Stimulated activated CD8-positive, alpha-beta memory T cell treated with anti-CD3 and anti-CD28 coated beads, Interleukin-4, amount 100 ng/mL, for 1 hour (primary cell): ENCODE data around the gene PAIP1.
"Not testable (repeated sequence)": the region's sequence is repeated elsewhere in the genome, so short reads cannot be mapped to it uniquely, and the experiment has no call there.

ENCODE experiments used
- DNase-seq, 2 donors: peaks; one replicate each; pipeline ENCODE4 v3.0.0-alpha.2; 2020; ENCODE audit warnings: low read depth in 2 of 2, low spot score in 1 of 2

The PAIP1 gene

DNA sequence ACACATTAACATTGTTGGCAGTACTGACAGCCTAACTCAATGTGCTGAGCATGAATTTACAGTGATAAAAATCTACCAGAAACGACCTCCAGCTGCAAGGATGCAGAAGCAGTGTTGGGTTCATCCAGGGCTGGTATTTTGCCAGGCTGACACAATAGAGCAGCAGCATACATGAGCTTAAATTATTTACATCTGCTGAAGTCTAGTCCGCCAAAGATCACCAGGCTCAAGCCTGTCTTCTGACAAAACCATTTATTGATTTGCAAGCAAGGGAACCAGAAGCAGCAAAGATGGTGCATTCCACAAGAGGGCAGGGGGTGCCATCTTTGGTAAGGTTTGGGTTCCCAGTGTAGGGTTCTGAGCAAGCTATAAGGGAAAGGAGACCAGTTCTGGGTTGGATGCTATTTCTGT, 33.2 kb downstream of the PAIP1 start:
- DNase-seq, result no peak

GRCh38 chr5:43520615-43521014, 36.3 kb downstream of the PAIP1 start:
- DNase-seq, result no peak

DNA sequence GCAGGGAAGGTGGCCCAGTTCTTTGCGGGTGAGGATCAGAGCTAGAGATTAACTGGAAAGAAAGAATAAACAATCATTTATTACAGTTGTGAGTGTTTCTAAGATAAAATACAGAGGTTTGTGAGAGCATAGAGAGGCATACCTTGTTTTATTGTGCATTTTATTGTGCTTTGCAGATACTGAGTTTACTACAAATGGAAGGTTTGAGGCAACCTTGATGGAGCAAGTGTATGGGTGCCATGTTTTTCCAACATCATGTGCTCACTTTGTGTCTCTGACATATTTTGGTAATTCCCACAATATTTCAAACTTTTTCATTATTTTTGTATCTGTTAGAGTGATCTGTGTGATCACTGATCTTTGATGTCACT, 41.2 kb downstream of the PAIP1 start:
- DNase-seq, result no peak

GRCh38 chr5:43514816-43515677, 41.8 kb downstream of the PAIP1 start, which contains the start of gene C5orf34:
Gene C5orf34, minus strand, starts transcription at chr5:43515148. Its CDS starts 5,809 bp downstream, at chr5:43509339.
- DNase-seq, result peak; percentile 90 to 91

DNA sequence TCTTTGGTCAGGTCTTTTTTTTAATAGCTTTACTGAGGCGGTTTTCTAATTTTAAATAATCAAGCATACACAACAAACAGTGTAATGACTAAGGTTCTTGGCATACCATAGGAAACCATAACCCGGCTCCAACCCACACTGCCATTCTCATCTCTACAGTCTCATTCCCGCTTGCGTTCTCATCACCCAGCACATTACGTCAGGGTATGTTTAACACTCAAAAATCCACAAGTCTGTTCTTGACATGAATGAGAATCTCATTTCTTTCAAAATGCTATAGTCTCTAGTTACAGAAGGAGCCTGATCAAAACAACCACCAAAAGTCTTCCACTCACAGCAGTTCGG, 42.4 kb downstream of the PAIP1 start:
- no peak for DNase-seq

DNA sequence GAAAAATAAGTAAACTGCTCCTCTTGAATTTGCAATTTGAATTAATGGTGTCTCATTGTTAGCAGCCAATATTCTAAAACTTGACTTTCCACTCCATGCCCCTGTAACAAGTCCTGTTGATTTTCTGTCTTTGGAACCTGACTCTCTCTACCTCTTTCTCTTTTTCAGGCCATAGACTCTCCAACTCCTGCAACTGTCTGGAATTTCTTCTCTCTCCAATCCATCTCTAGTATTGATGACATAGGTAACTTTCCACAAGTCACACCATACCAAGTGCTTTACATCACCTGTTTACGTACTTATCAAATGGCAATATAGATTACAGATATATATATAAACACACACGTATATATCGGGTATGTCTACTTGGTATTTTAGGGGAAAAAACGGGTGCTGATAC, 42.9 kb downstream of the PAIP1 start:
- DNase-seq, result no peak

DNA sequence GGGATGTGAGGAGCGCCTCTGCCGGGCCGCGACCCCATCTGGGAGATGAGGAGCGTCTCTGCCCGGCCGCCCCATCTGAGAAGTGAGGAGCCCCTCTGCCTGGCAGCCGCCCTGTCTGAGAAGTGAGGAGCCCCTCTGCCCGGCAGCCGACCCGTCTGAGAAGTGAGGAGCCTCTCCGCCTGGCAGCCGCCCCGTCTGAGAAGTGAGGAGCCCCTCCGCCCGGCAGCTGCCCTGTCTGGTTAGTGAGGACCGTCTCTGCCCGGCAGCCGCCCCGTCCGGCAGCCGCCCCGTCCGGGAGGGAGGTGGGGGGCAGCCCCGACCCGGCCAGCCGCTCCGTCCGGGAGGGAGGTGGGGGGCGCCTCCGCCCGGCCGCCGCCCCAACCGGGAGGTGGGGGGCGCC, 45.8 kb downstream of the PAIP1 start:
- not testable (repeated sequence) for DNase-seq

DNA sequence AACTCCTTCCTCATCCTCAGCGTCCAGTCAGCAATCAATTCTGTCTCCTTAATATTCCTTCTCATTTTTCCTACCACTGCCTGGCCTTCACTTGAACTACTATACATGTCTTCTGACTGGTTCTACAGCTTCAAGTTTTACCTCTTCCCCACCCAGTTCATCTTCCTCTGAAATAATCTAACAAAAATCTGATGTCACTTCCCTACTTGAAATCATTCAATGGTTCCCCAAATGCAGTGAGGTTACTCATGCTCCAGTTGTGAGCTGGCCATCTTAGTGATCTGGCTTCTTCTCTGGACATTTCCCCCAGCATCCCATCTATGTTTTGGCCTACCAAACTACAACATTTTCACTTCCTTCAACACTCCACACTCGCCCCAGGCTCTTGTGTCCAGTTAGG, 58.3 kb downstream of the PAIP1 start:
- DNase-seq, result no peak

DNA sequence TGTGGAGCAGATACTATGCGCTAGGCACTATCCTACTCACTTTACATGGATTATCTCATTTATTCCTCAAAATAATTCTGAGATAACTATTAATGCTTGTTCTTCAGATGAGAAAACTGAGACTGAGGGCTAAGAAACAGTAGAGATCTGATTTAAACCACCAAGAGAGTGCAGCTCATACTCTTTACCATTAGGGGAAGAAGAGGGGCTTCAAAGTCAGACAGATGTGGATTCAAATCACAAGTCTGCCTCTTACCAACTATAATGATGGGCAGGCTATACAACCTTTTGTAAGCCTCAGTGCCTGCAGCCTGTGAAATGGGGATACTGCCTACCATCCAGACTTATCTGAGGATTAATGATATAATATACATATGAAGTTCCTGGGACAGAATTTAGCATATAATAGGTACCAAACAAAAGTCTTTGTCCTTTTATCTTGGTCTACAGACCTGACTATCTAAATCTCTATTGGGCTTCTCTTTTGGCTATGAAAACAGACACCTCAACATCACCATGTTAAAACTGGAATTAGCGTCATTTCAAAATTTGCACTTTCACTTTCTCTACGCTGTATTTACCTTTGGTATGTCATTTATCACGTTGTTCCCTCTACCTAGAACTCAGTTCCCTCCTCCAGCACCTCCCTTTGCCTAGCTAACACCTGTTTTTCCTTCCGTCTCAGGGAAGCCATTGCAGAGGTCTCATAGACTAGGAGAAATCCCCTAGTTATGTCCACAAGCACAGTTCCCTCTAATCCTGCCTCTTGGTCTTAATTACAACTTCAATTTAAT, 59.4 kb downstream of the PAIP1 start:
- DNase-seq, result no peak

DNA sequence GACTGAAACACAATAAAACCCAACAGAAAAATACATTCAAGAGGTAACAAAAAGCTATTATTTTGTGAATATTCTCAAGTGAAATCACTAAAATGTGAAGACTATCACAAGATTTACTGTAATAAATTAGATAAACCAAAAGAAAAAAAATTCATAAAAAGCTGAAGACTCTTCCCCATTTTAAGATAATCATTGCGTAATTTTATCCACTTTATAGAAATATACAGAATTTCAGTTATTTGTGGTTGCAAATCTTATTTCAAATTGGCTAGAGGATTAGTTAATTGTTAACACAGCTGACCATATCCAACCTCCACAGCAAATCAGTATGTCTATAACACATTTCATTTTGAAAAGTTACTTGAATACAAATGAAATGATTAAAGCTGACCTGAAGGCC, 65.6 kb downstream of the PAIP1 start:
- DNase-seq, result no peak

- no peak for DNase-seq
Measured at GRCh38 chr5:43486353-43486752, 70.5 kb downstream of the PAIP1 start.

GRCh38 chr5:43485406-43485805, 71.5 kb downstream of the PAIP1 start:
- DNase-seq, result no peak

GRCh38 chr5:43484106-43484849, 72.6 kb downstream of the PAIP1 start:
- DNase-seq, result peak; percentile 62 to 72

DNA sequence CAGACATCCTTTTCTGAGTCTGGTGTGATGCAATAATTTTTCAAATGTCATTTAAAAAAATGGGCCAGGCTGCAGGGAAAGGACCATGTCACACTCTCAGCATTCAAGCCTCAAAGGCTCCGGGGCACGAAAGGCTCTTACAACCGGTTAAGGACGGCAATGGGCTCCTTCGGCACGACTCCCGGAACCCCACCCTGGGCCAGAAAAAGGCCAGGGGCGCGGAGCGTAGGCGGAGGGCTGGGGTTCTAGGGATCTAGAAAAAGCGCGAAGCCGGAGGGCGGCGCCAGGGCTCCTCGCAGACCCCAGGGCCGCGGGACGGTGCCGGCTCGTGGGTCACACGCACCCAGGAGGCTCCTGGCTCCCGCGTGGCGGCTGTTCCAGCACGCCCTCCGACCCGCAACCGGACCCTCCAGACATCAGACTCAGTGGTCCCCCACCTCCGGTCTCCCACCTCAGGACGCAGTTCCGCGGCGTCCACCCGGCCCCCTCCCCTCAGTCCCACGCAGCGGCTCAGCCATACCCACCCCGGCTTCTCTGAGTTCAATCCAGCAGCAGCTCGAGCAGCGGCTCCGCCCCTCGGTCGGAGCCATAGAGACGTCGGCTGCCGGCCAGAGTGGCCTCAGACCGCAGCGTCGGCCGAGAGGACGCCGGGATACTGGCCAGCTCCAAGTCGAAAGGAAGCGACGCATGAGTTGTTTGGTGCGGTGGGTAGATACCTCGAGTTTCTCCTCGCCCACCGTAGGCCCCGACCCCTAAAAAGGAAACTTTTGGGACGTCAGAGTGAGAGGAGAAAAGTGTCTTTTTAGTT, 73.4 kb downstream of the PAIP1 start, which contains the start of gene TMEM267:
TMEM267 (minus strand) TSS at position 568 of the 808 bp plus-strand sequence. CDS start 29,896 bp downstream, outside the sequence.
- DNase-seq, result peak; percentile 74 to 76

DNA sequence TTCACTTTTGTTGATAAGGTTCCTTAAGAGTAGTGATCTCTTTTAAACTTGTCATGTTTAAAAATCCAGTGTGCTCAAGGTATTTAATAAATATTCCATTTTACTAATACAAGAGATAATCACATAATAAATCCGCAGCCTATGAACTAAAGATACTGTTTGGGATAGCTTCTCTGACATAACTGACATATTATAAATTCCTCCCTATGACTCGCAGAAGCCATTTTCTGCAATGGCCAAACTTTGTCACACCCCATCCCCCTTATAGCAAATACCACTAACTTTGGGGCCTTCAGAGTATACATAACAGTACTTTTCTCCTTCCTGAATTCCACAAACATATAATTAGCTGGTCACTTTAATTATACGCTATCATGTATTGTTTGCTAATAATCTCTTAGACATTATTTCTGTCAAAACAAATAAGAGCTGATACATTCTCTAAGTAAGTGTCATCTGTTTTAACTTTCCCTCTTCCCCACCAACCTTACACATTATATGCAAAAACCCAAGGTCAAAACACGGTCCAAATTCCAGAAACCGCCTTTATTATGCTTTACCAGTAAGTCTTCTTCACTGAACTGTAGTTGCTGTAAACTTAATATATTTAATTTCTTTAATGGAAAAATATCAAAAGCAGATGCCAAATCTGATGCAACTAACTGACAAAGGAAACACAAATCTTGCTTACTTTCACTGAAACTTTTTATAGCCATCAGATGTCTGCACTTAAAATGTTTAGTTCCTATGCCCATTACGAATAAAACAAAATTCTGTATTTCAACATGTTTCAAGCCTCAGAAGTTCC, 74.2 kb downstream of the PAIP1 start:
- DNase-seq, result no peak
